Keratinocyte (primary cell): ENCODE results near the gene GFM2. TPM values are rescaled to one million over a fixed set of nuclear protein-coding genes. Genes with fewer than 3 reads are reported as not detected.
A peak's percentile ranks its signal among the peaks of the same experiment; 100 is the strongest.

Experiments
- DNase-seq: peaks from one replicate; pipeline ENCODE4 v3.0.0-alpha.2; 2011; ENCODE audit warnings: low read depth, missing footprints, low spot score
- FAIRE-seq: peaks from 2 replicates; lab custom pipeline; 2011; peaks lifted over from hg19 to GRCh38; lab: Jason Lieb, UNC
- H2AFZ ChIP-seq: 2 replicates; pipeline ENCODE4 v1.6.0; 2012; ENCODE audit warnings: low read length, control low read depth, inconsistent platforms; ENCODE audit not compliant: control insufficient read depth
- H3K27ac ChIP-seq: 2 replicates; pipeline ENCODE4 v1.5.1; 2011; ENCODE audit warnings: low read length; ENCODE audit not compliant: control insufficient read depth, insufficient read depth
- H3K27me3 ChIP-seq: 3 replicates; pipeline ENCODE4 v1.6.0; 2011; ENCODE audit warnings: low read length; ENCODE audit not compliant: control insufficient read depth, insufficient read depth; ENCODE audit errors: extremely low read depth
- H3K36me3 ChIP-seq, 2 experiments: 2 replicates in 1 of 2; 3 replicates in 1 of 2; pipeline ENCODE4 v1.5.1; 2011; ENCODE audit warnings: low read length in 2 of 2, mild to moderate bottlenecking in 1 of 2; ENCODE audit not compliant: control insufficient read depth in 2 of 2, insufficient read depth in 2 of 2; ENCODE audit errors: extremely low read depth in 1 of 2
- H3K4me1 ChIP-seq: 3 replicates; pipeline ENCODE4 v1.5.1; 2011; ENCODE audit warnings: low read length; ENCODE audit not compliant: control insufficient read depth, insufficient read depth; ENCODE audit errors: extremely low read depth
- H3K4me2 ChIP-seq: 3 replicates; pipeline ENCODE4 v1.6.0; 2011; ENCODE audit warnings: low read depth, low read length; ENCODE audit not compliant: control insufficient read depth, insufficient read depth; ENCODE audit errors: extremely low read depth
- H3K4me3 ChIP-seq, 3 experiments: fragments of 200-600 bp in 1 of 3; sonication (generic) in 1 of 3; 2 replicates in 2 of 3; 3 replicates in 1 of 3; pipeline ENCODE4 v1.5.1; 2011 to 2016; ENCODE audit warnings: low read length in 3 of 3, mild to moderate bottlenecking in 3 of 3, control low read depth in 2 of 3, inconsistent platforms in 1 of 3, low read depth in 1 of 3, mixed read lengths in 1 of 3, mixed run types in 1 of 3, moderate library complexity in 1 of 3; ENCODE audit not compliant: control insufficient read depth in 2 of 3, insufficient read depth in 2 of 3; ENCODE audit errors: extremely low read depth in 1 of 3
- H3K79me2 ChIP-seq: 2 replicates; pipeline ENCODE4 v1.6.0; 2012; ENCODE audit warnings: low read length; ENCODE audit not compliant: control insufficient read depth, insufficient read depth
- H3K9ac ChIP-seq: 3 replicates; pipeline ENCODE4 v1.6.0; 2011; ENCODE audit warnings: low read length; ENCODE audit not compliant: control insufficient read depth, insufficient read depth; ENCODE audit errors: extremely low read depth
- H3K9me1 ChIP-seq: 3 replicates; pipeline ENCODE4 v1.6.0; 2011; ENCODE audit warnings: low read length; ENCODE audit not compliant: control insufficient read depth, insufficient read depth; ENCODE audit errors: extremely low read depth
- H3K9me3 ChIP-seq: 2 replicates; pipeline ENCODE4 v1.5.1; 2012; ENCODE audit warnings: low read depth, low read length; ENCODE audit not compliant: control insufficient read depth
- H4K20me1 ChIP-seq: 3 replicates; pipeline ENCODE4 v1.6.0; 2011; ENCODE audit warnings: low read length; ENCODE audit not compliant: control insufficient read depth, insufficient read depth; ENCODE audit errors: extremely low read depth
- EZH2 ChIP-seq: IDR thresholded peaks from one replicate; pipeline ENCODE4 v1.6.1; 2012; ENCODE audit warnings: inconsistent platforms, mild to moderate bottlenecking, low read length, moderate library complexity
- dilution Hi-C: fragments of 300-500 bp; cut with MboI; formaldehyde crosslinking; loops from one replicate; pipeline ENCODE4 v1.7.0; 2020; ENCODE audit warnings: low sequenced_read_pairs; ENCODE audit not compliant: extremely low pct_ligation_motif_present
- polyA plus RNA-seq, 5 experiments: library from polyadenylated mRNA; depleted of rRNA in 3 of 5; stranded (reverse) in 3 of 5; stranded (forward) in 1 of 5; unstranded in 1 of 5; fragments of >200 nt; gene quantifications; 1 replicate in 1 of 5; 2 replicates in 3 of 5; 3 replicates in 1 of 5; pipeline versions ENCODE4 v1.2.1 to v1.2.3, GENCODE V29; 2011 to 2012; ENCODE audit warnings: missing spikeins in 2 of 5, low read depth in 1 of 5, low replicate concordance in 1 of 5
- TF ChIP-seq, protein P1 (sequence below), 3 experiments: IDR thresholded peaks in 1 of 3; conservative IDR thresholded peaks in 1 of 3; optimal IDR thresholded peaks in 1 of 3; 2 replicates in 2 of 3; 3 replicates in 1 of 3; pipeline versions ENCODE3 to v1.5.1; 2011; ENCODE audit warnings: low read length in 3 of 3, mild to moderate bottlenecking in 3 of 3, moderate library complexity in 2 of 3, control low read depth in 1 of 3, inconsistent platforms in 1 of 3; ENCODE audit not compliant: insufficient read depth in 2 of 3; ENCODE audit errors: extremely low read depth in 1 of 3

Gene GFM2
- polyA plus RNA-seq, 1 donor (not counting 4 experiments of a cell fraction or from before 2014, with no cell fraction given), result 55.4 TPM

DNA sequence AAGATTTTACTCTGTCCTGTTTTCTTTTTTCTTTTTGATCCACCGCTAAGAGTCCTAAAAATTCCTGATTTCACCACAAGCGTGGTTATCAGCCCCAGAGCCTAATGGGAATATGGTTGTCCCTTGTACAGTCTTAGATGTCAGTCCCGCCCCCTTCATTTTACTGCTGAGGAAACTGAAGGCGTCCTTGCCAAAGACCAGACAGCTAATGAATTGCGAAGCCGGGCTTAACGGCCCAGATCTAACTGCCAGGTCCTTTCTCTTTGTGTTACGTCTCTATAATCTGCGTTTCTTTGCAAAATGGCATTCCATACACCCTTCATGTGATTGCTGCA, 629 bp upstream of the GFM2 start:
- DNase-seq (no peak), FAIRE-seq (peak; percentile 52)
- peaks cover 0 to 8% of the 10 kb centered on the region in 2 experiments for H3K36me3 ChIP-seq
- no peaks in the 10 kb centered on the region for H3K9me1 ChIP-seq
- dilution Hi-C loops, result no loop called here
- H4K20me1 ChIP-seq, result no peaks in the 10 kb centered on the region
- peaks cover 42% of the 10 kb centered on the region for H3K4me1 ChIP-seq
- H3K9ac ChIP-seq, result peak overlapping the region; percentile 96
- no peaks in the 10 kb centered on the region for H3K27me3 ChIP-seq
- H3K79me2 ChIP-seq, result peaks cover 49% of the 10 kb centered on the region
- H3K9me3 ChIP-seq, result no peaks in the 10 kb centered on the region
- TF ChIP-seq EZH2, result no peak
- TF ChIP-seq, protein P1, sequence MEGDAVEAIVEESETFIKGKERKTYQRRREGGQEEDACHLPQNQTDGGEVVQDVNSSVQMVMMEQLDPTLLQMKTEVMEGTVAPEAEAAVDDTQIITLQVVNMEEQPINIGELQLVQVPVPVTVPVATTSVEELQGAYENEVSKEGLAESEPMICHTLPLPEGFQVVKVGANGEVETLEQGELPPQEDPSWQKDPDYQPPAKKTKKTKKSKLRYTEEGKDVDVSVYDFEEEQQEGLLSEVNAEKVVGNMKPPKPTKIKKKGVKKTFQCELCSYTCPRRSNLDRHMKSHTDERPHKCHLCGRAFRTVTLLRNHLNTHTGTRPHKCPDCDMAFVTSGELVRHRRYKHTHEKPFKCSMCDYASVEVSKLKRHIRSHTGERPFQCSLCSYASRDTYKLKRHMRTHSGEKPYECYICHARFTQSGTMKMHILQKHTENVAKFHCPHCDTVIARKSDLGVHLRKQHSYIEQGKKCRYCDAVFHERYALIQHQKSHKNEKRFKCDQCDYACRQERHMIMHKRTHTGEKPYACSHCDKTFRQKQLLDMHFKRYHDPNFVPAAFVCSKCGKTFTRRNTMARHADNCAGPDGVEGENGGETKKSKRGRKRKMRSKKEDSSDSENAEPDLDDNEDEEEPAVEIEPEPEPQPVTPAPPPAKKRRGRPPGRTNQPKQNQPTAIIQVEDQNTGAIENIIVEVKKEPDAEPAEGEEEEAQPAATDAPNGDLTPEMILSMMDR (optimal IDR thresholded peaks at IDR 0.05 in 1 of 3, IDR thresholded peaks at IDR 0.05 in 1 of 3, conservative IDR thresholded peaks at IDR 0.05 in 1 of 3; ENCODE audit: extremely low read depth in 1 of 3, insufficient read depth in 2 of 3, low read length in 3 of 3), result no peak
- H2AFZ ChIP-seq, result peak overlapping the region; percentile 92
- H3K4me2 ChIP-seq, result peak overlapping the region; percentile 89
- peak overlapping the region; percentile 96 for H3K27ac ChIP-seq
- H3K4me3 ChIP-seq, result peak overlapping the region; percentile 76 to 100 (median 99)

DNA sequence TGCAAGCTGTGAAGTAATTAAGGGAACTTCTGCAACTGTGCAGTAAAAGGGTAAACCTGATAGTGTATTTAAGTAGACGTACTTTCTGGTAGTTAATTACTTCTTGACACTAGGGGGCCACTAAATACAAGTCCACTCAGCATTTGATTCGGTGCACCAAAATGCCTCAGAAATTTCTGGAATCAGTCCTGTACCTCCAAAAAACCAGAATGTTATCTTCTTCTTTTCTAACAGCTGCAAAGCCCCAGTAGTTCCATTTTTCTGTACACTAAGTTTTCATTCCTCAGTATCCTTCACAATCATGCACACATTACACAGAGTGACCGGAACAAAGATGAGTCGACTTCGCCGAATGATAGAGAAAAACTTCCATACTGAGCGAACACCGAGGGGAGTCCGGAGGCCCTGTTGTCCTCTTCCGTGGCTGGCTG, 484 bp downstream of the GFM2 start:
- peak overlapping the region; percentile 76 to 100 (median 99) for H3K4me3 ChIP-seq
- dilution Hi-C loops, result no loop called here
- FAIRE-seq, result no peak
- peaks cover 53% of the 10 kb centered on the region for H3K4me1 ChIP-seq
- no peaks in the 10 kb centered on the region for H3K9me3 ChIP-seq
- no peaks in the 10 kb centered on the region for H3K27me3 ChIP-seq
- DNase-seq, result peak; percentile 52
- H3K4me2 ChIP-seq, result peak overlapping the region; percentile 83
- peak overlapping the region; percentile 96 for H3K9ac ChIP-seq
- TF ChIP-seq EZH2, result no peak
- TF ChIP-seq, protein P1 (optimal IDR thresholded peaks at IDR 0.05 in 1 of 3, IDR thresholded peaks at IDR 0.05 in 1 of 3, conservative IDR thresholded peaks at IDR 0.05 in 1 of 3; ENCODE audit: extremely low read depth in 1 of 3, insufficient read depth in 2 of 3, low read length in 3 of 3), result peak in 2 of 3 experiments; percentile 35 to 42
- H3K36me3 ChIP-seq, result peaks cover 0 to 3% of the 10 kb centered on the region in 2 experiments
- H3K79me2 ChIP-seq, result peaks cover 49% of the 10 kb centered on the region
- no peaks in the 10 kb centered on the region for H3K9me1 ChIP-seq
- H4K20me1 ChIP-seq, result no peaks in the 10 kb centered on the region
- H2AFZ ChIP-seq, result peak overlapping the region; percentile 98
- peak overlapping the region; percentile 96 for H3K27ac ChIP-seq
